ENCODE results near the gene RBMS1. TPM values are rescaled to one million over a fixed set of nuclear protein-coding genes. Genes with fewer than 3 reads are reported as not detected.
A peak's percentile ranks its signal among the peaks of the same experiment; 100 is the strongest.

Gene RBMS1
- total and polyA plus RNA-seq, 2 of the 4 experiments (the other 2 are of a cell fraction), result 43.5 to 64.9 TPM

- ATAC-seq (ENCODE audit: low read depth) (no peak), DNase-seq (peak; percentile 50)
- no peak for TF ChIP-seq BHLHE40 (IDR thresholded peaks at IDR 0.05; ENCODE audit: low read depth, low read length)
- no peak for TF ChIP-seq CEBPB (IDR thresholded peaks at IDR 0.05; ENCODE audit: low read depth, low read length)
- no peak for TF ChIP-seq MXI1 (IDR thresholded peaks at IDR 0.05; ENCODE audit: borderline replicate concordance, low read depth, low read length)
- no peak for TF ChIP-seq MAFK (IDR thresholded peaks at IDR 0.05; ENCODE audit: low read depth, low read length)
- TF ChIP-seq, protein P1, sequence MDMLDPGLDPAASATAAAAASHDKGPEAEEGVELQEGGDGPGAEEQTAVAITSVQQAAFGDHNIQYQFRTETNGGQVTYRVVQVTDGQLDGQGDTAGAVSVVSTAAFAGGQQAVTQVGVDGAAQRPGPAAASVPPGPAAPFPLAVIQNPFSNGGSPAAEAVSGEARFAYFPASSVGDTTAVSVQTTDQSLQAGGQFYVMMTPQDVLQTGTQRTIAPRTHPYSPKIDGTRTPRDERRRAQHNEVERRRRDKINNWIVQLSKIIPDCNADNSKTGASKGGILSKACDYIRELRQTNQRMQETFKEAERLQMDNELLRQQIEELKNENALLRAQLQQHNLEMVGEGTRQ (IDR thresholded peaks at IDR 0.05; ENCODE audit: low read depth, low read length), result no peak
- TF ChIP-seq FOS (IDR thresholded peaks at IDR 0.05; ENCODE audit: low read depth, low read length), result no peak
- TF ChIP-seq SMC3 (IDR thresholded peaks at IDR 0.05; ENCODE audit: low read depth, low read length), result no peak
- no peak for TF ChIP-seq NFE2L2 (IDR thresholded peaks at IDR 0.05; ENCODE audit: low read depth, low read length)
- TF ChIP-seq POLR2A (IDR thresholded peaks at IDR 0.05; ENCODE audit: low read depth, low read length), result no peak
- TF ChIP-seq CHD1 (IDR thresholded peaks at IDR 0.05; ENCODE audit: low read depth, low read length), result no peak
- TF ChIP-seq, protein P2, sequence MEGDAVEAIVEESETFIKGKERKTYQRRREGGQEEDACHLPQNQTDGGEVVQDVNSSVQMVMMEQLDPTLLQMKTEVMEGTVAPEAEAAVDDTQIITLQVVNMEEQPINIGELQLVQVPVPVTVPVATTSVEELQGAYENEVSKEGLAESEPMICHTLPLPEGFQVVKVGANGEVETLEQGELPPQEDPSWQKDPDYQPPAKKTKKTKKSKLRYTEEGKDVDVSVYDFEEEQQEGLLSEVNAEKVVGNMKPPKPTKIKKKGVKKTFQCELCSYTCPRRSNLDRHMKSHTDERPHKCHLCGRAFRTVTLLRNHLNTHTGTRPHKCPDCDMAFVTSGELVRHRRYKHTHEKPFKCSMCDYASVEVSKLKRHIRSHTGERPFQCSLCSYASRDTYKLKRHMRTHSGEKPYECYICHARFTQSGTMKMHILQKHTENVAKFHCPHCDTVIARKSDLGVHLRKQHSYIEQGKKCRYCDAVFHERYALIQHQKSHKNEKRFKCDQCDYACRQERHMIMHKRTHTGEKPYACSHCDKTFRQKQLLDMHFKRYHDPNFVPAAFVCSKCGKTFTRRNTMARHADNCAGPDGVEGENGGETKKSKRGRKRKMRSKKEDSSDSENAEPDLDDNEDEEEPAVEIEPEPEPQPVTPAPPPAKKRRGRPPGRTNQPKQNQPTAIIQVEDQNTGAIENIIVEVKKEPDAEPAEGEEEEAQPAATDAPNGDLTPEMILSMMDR (conservative IDR thresholded peaks at IDR 0.05; ENCODE audit: low read depth, low read length), result no peak; the same call in 1 of the 2 replicates
- TF ChIP-seq RCOR1 (IDR thresholded peaks at IDR 0.05; ENCODE audit: insufficient replicate concordance, low read length), result no peak
- Histone ChIP-seq H3K23ac (ENCODE audit: low read depth, low read length) (no peak overlapping the region; the same call in 1 of the 2 replicates), H3K9me3 (ENCODE audit: control insufficient read depth, insufficient read depth, low read length) (no peaks in the 10 kb centered on the region), H2AK9ac (replicated peaks; ENCODE audit: low read depth, low read length, poor library complexity) (no peak overlapping the region), H4K8ac (ENCODE audit: low read depth in 2 of 2, low read length in 2 of 2) (peak overlapping the region in 1 of 2 experiments; percentile 50; a peak in 1 of 4 replicates), H3K27me3 (ENCODE audit: control insufficient read depth, insufficient read depth, low read length) (no peaks in the 10 kb centered on the region), H3K27ac (ENCODE audit: insufficient read depth, low read length) (peak overlapping the region; percentile 27; the same call in 1 of the 2 replicates), H3K4me1 (ENCODE audit: control insufficient read depth, insufficient read depth, low read length) (peaks cover 49% of the 10 kb centered on the region), H3K36me3 (ENCODE audit: control insufficient read depth, insufficient read depth, low read length) (no peaks in the 10 kb centered on the region), H3K14ac (replicated peaks; ENCODE audit: low read depth, low read length) (peak overlapping the region; percentile 73), H3K9me1 (ENCODE audit: insufficient read depth, low read length) (peaks cover 36% of the 10 kb centered on the region), H3K9ac (ENCODE audit: low read depth, low read length) (no peak overlapping the region), H4K5ac (ENCODE audit: low read depth, low read length) (peak overlapping the region; percentile 3), H3K18ac (ENCODE audit: low read depth, low read length) (peak overlapping the region; percentile 10; the same call in 1 of the 2 replicates), H2BK5ac (ENCODE audit: low read depth, low read length, poor library complexity, severe bottlenecking) (peak overlapping the region; percentile 14), H3K4me2 (ENCODE audit: low read depth, low read length) (no peak overlapping the region), H2BK15ac (ENCODE audit: low read depth, low read length) (peak overlapping the region; percentile 85; the same call in 1 of the 3 replicates), H4K91ac (ENCODE audit: insufficient read depth, low read depth, low read length) (peak overlapping the region; percentile 7; the same call in 1 of the 2 replicates), H3K4me3 (ENCODE audit: insufficient read depth, low read depth, low read length) (no peak overlapping the region), H3K56ac (ENCODE audit: extremely low read depth, insufficient read depth, low read length) (no peak overlapping the region), H2AFZ (replicated peaks; ENCODE audit: low read length, poor library complexity) (no peak overlapping the region), H2BK120ac (ENCODE audit: low read depth, low read length) (no peak overlapping the region), H2AK5ac (ENCODE audit: low read depth, low read length) (peak overlapping the region; percentile 76; the same call in 1 of the 2 replicates), H4K20me1 (ENCODE audit: insufficient read depth, low read length) (peaks cover 74% of the 10 kb centered on the region), H3K79me1 (ENCODE audit: low read depth in 1 of 2, low read length in 2 of 2) (peaks cover 13 to 71% of the 10 kb centered on the region in 2 experiments; a peak in 3 of 4 replicates), H2BK20ac (ENCODE audit: low read depth, low read length) (no peak overlapping the region), H3K4ac (ENCODE audit: low read depth, low read length) (no peak overlapping the region)
- no CpG with 5 or more reads among the region's 6 CpGs for WGBS, 2 experiments (ENCODE audit: extremely low coverage in 2 of 2, insufficient read length in 1 of 2)
- in situ Hi-C loops (cut with MboI; ENCODE audit: low sequenced_read_pairs), result no loop called here
- no TSS peak for BruUV-seq (replicated peaks)
- CTCF ChIA-PET, result interaction anchor here (1.4 kb wide), 1 partner anchor 10 kb away, joined by 3 read pairs; no protein-coding TSS in a partner anchor
- intact Hi-C loops (cut with micrococcal nuclease), result no loop called here
- dilution Hi-C loops (cut with HindIII; ENCODE audit: low sequenced_read_pairs, unreplicated experiment), result no loop called here
- POLR2A ChIA-PET (ENCODE audit: unreplicated experiment), result no interaction called here
These were observed 116.2 kb downstream of the RBMS1 start for GRCh38 chr2:160377204-160377995.

Measured in IMR-90 (cell line).